HG02763 (cell line): ENCODE results near the gene THUMPD2.

ENCODE experiments used
- ATAC-seq: cut with Tn5 transposase; IDR thresholded peaks from one replicate; pipeline ENCODE4 v1.9.1; 2021; ENCODE audit warnings: mild to moderate bottlenecking, moderate library complexity; ENCODE audit not compliant: unreplicated experiment

THUMPD2 gene

GRCh38 chr2:39719317-39719716 is 59.7 kb downstream of the THUMPD2 start:
- no peak for ATAC-seq

- ATAC-seq = no peak
Observed at GRCh38 chr2:39718483-39718882, 60.6 kb downstream of the THUMPD2 start.

GRCh38 chr2:39717067-39717466 is 62.0 kb downstream of the THUMPD2 start:
- no peak for ATAC-seq

- no peak for ATAC-seq
Observed at GRCh38 chr2:39715822-39716221, 63.2 kb downstream of the THUMPD2 start.

GRCh38 chr2:39715095-39715494 is 64.0 kb downstream of the THUMPD2 start:
- ATAC-seq = no peak

GRCh38 chr2:39712953-39713352 is 66.1 kb downstream of the THUMPD2 start:
- no peak for ATAC-seq

GRCh38 chr2:39710807-39711206 is 68.3 kb downstream of the THUMPD2 start:
- ATAC-seq = no peak

GRCh38 chr2:39708003-39708402 is 71.1 kb downstream of the THUMPD2 start:
- ATAC-seq = no peak

- no peak for ATAC-seq
Observed at GRCh38 chr2:39706945-39707344, 72.1 kb downstream of the THUMPD2 start.

- ATAC-seq = no peak
Observed at GRCh38 chr2:39706312-39706711, 72.7 kb downstream of the THUMPD2 start.

GRCh38 chr2:39705638-39706037 is 73.4 kb downstream of the THUMPD2 start:
- no peak for ATAC-seq

GRCh38 chr2:39704540-39704939 is 74.5 kb downstream of the THUMPD2 start:
- no peak for ATAC-seq

GRCh38 chr2:39703181-39703872 is 75.7 kb downstream of the THUMPD2 start:
- no peak for ATAC-seq

- ATAC-seq = no peak
Observed at GRCh38 chr2:39701137-39701536, 77.9 kb downstream of the THUMPD2 start.

GRCh38 chr2:39697454-39697853 is 81.6 kb downstream of the THUMPD2 start:
- ATAC-seq = no peak

- no peak for ATAC-seq
Observed at GRCh38 chr2:39696838-39697237, 82.2 kb downstream of the THUMPD2 start.

GRCh38 chr2:39696101-39696553 is 82.9 kb downstream of the THUMPD2 start:
- ATAC-seq = no peak

- no peak for ATAC-seq
Observed at GRCh38 chr2:39693245-39693644, 85.8 kb downstream of the THUMPD2 start.

- ATAC-seq = no peak
Observed at GRCh38 chr2:39689876-39690275, 89.2 kb downstream of the THUMPD2 start.

GRCh38 chr2:39689272-39689841 is 89.7 kb downstream of the THUMPD2 start:
- ATAC-seq = no peak

GRCh38 chr2:39688181-39688580 is 90.9 kb downstream of the THUMPD2 start:
- no peak for ATAC-seq

- ATAC-seq = no peak
Observed at GRCh38 chr2:39686456-39686855, 92.6 kb downstream of the THUMPD2 start.
